ENCODE results near the gene ATP11A.

The ATP11A gene

DNA sequence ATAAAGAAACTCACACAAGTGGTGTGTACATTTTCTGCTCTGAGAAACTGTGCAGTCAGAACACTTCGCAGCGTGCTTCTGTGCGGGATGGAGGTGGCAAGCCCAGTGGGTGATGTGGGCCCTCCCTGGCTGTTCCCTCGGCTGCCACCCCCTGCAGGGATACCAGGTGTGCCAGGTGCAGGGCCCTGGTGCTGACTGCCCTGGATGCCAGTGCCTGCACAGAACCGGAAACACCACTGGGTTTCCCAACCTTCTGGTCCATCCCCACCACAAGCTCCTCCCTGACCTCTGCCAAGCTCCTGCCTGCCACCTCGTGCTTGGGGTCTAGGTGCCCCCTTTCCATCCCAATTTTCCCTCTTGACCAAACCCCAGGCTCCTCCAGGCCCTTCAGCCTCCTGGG is 197.3 kb downstream of the ATP11A start:
- peaks cover 7% of the 10 kb centered on the region for H3K4me1 ChIP-seq
- H2AFZ ChIP-seq = no peak overlapping the region
- TF ChIP-seq, protein P1, sequence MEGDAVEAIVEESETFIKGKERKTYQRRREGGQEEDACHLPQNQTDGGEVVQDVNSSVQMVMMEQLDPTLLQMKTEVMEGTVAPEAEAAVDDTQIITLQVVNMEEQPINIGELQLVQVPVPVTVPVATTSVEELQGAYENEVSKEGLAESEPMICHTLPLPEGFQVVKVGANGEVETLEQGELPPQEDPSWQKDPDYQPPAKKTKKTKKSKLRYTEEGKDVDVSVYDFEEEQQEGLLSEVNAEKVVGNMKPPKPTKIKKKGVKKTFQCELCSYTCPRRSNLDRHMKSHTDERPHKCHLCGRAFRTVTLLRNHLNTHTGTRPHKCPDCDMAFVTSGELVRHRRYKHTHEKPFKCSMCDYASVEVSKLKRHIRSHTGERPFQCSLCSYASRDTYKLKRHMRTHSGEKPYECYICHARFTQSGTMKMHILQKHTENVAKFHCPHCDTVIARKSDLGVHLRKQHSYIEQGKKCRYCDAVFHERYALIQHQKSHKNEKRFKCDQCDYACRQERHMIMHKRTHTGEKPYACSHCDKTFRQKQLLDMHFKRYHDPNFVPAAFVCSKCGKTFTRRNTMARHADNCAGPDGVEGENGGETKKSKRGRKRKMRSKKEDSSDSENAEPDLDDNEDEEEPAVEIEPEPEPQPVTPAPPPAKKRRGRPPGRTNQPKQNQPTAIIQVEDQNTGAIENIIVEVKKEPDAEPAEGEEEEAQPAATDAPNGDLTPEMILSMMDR (IDR thresholded peaks at IDR 0.05) = no peak
- H3K9me3 ChIP-seq (ENCODE audit: control insufficient read depth, low read length) = no peaks in the 10 kb centered on the region
- no peaks in the 10 kb centered on the region for H3K27me3 ChIP-seq (ENCODE audit: control insufficient read depth, insufficient read depth, low read length)
- H3K79me2 ChIP-seq = no peaks in the 10 kb centered on the region
- no peak overlapping the region for H3K4me2 ChIP-seq (ENCODE audit: low read length)
- no peaks in the 10 kb centered on the region for H3K36me3 ChIP-seq (ENCODE audit: control insufficient read depth, insufficient read depth, low read length)
- H3K27ac ChIP-seq = no peak overlapping the region
- H3K4me3 ChIP-seq (ENCODE audit: low read depth, low read length) = no peak overlapping the region
- H3K9ac ChIP-seq = no peak overlapping the region

GRCh38 chr13:112887557-112887991 is 197.7 kb downstream of the ATP11A start:
- Histone ChIP-seq H3K4me2 (ENCODE audit: low read length) (no peak overlapping the region), H3K79me2 (no peaks in the 10 kb centered on the region), H3K27ac (no peak overlapping the region), H3K9ac (no peak overlapping the region), H3K36me3 (ENCODE audit: control insufficient read depth, insufficient read depth, low read length) (no peaks in the 10 kb centered on the region), H3K27me3 (ENCODE audit: control insufficient read depth, insufficient read depth, low read length) (no peaks in the 10 kb centered on the region), H3K4me3 (ENCODE audit: low read depth, low read length) (no peak overlapping the region), H3K9me3 (ENCODE audit: control insufficient read depth, low read length) (no peaks in the 10 kb centered on the region), H2AFZ (no peak overlapping the region), H3K4me1 (peaks cover 7% of the 10 kb centered on the region)
- TF ChIP-seq, protein P1 (IDR thresholded peaks at IDR 0.05) = no peak

- H3K4me3 ChIP-seq (ENCODE audit: low read depth, low read length) = no peak overlapping the region
- no peaks in the 10 kb centered on the region for H3K27me3 ChIP-seq (ENCODE audit: control insufficient read depth, insufficient read depth, low read length)
- no peaks in the 10 kb centered on the region for H3K79me2 ChIP-seq
- no peak overlapping the region for H3K27ac ChIP-seq
- no peak overlapping the region for H3K9ac ChIP-seq
- TF ChIP-seq, protein P1 (IDR thresholded peaks at IDR 0.05) = no peak
- no peak overlapping the region for H2AFZ ChIP-seq
- H3K4me1 ChIP-seq = peaks cover 7% of the 10 kb centered on the region
- no peak overlapping the region for H3K4me2 ChIP-seq (ENCODE audit: low read length)
- H3K9me3 ChIP-seq (ENCODE audit: control insufficient read depth, low read length) = no peaks in the 10 kb centered on the region
- no peaks in the 10 kb centered on the region for H3K36me3 ChIP-seq (ENCODE audit: control insufficient read depth, insufficient read depth, low read length)
These were observed 198.6 kb downstream of the ATP11A start for GRCh38 chr13:112888238-112889111.

GRCh38 chr13:112889351-112890290 is 199.8 kb downstream of the ATP11A start:
- H3K27ac ChIP-seq = no peak overlapping the region
- H3K9me3 ChIP-seq (ENCODE audit: control insufficient read depth, low read length) = no peaks in the 10 kb centered on the region
- H3K4me3 ChIP-seq (ENCODE audit: low read depth, low read length) = no peak overlapping the region
- H3K9ac ChIP-seq = no peak overlapping the region
- H3K4me1 ChIP-seq = peaks cover 7% of the 10 kb centered on the region
- H3K4me2 ChIP-seq (ENCODE audit: low read length) = no peak overlapping the region
- no peaks in the 10 kb centered on the region for H3K27me3 ChIP-seq (ENCODE audit: control insufficient read depth, insufficient read depth, low read length)
- TF ChIP-seq, protein P1 (IDR thresholded peaks at IDR 0.05) = no peak
- no peaks in the 10 kb centered on the region for H3K36me3 ChIP-seq (ENCODE audit: control insufficient read depth, insufficient read depth, low read length)
- H3K79me2 ChIP-seq = no peaks in the 10 kb centered on the region
- no peak overlapping the region for H2AFZ ChIP-seq

Data from parathyroid adenoma (tissue), 2 donors.